ENCODE data around the gene ADSL.

DNA sequence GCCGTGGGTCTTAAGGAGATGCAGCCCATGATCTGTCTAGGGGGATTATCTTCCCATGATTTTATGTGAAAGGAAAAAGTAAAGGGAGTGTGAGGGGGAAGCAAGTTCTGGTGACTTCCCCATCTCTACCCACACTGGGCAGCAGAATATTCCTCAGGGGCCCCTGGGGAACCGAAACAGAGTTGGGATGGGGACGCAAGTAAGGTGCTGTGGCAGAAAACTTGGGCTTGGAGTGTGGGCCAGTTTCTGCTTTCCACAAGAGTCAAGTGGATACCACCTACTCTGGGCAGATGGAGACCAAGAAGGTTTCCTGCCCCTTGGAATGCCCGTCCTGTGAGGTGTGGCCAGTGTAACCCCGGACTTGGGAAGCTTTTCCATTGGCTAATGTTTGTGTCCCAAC is 88.4 kb downstream of the ADSL start:
- TF ChIP-seq, protein P1, sequence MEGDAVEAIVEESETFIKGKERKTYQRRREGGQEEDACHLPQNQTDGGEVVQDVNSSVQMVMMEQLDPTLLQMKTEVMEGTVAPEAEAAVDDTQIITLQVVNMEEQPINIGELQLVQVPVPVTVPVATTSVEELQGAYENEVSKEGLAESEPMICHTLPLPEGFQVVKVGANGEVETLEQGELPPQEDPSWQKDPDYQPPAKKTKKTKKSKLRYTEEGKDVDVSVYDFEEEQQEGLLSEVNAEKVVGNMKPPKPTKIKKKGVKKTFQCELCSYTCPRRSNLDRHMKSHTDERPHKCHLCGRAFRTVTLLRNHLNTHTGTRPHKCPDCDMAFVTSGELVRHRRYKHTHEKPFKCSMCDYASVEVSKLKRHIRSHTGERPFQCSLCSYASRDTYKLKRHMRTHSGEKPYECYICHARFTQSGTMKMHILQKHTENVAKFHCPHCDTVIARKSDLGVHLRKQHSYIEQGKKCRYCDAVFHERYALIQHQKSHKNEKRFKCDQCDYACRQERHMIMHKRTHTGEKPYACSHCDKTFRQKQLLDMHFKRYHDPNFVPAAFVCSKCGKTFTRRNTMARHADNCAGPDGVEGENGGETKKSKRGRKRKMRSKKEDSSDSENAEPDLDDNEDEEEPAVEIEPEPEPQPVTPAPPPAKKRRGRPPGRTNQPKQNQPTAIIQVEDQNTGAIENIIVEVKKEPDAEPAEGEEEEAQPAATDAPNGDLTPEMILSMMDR (IDR thresholded peaks at IDR 0.05): no peak
- TF ChIP-seq EP300 (IDR thresholded peaks at IDR 0.05) (no peak), POLR2A (IDR thresholded peaks at IDR 0.05) (no peak)

Measured in tibial nerve (tissue), 4 donors.